Right atrium auricular region (tissue), 2 donors: Measurements from ENCODE around the gene GMCL2. TPM values are rescaled to one million over a fixed set of nuclear protein-coding genes. Genes with fewer than 3 reads are reported as not detected.

ENCODE experiments used
- DNase-seq: peaks from one replicate; pipeline ENCODE4 v3.0.0-alpha.2; 2019; ENCODE audit warnings: low spot score
- H3K27ac ChIP-seq, 2 donors: fragments of 200-600 bp; sonication (generic); 1 replicate in 1 of 2; 2 replicates in 1 of 2; pipeline ENCODE4 v1.5.1; 2016 to 2019
- H3K27me3 ChIP-seq, 2 donors: fragments of 200-600 bp; sonication (generic); one replicate each; pipeline versions ENCODE4 v1.5.1 to v1.6.0; 2017 to 2019
- H3K36me3 ChIP-seq: fragments of 200-600 bp; sonication (generic); one replicate; pipeline ENCODE4 v1.5.1; 2016
- H3K4me1 ChIP-seq, 2 donors: fragments of 200-600 bp; sonication (generic); one replicate each; pipeline versions ENCODE4 v1.5.1 to v1.6.0; 2017 to 2019
- H3K4me3 ChIP-seq, 2 donors: fragments of 200-600 bp; sonication (generic); 1 replicate in 1 of 2; 2 replicates in 1 of 2; pipeline ENCODE4 v1.5.1; 2017 to 2019; ENCODE audit warnings: mild to moderate bottlenecking in 1 of 2, moderate library complexity in 1 of 2
- H3K9me3 ChIP-seq, 2 donors: fragments of 200-600 bp; sonication (generic); one replicate each; pipeline ENCODE4 v1.5.1; 2019
- total RNA-seq, 2 donors: library from RNA; depleted of rRNA; stranded (reverse); fragments of >200 nt; gene quantifications; one replicate each; pipeline ENCODE4 v1.1.0, GENCODE V29; 2016
- TF ChIP-seq, protein P1 (sequence below), 2 donors: fragments of 200-600 bp; sonication (generic); IDR thresholded peaks; one replicate each; pipeline ENCODE4 v1.5.1; 2019; ENCODE audit warnings: antibody characterized with exemption in 2 of 2

Gene GMCL2
- total RNA-seq, 2 donors from 2014 or later: not detected

DNA sequence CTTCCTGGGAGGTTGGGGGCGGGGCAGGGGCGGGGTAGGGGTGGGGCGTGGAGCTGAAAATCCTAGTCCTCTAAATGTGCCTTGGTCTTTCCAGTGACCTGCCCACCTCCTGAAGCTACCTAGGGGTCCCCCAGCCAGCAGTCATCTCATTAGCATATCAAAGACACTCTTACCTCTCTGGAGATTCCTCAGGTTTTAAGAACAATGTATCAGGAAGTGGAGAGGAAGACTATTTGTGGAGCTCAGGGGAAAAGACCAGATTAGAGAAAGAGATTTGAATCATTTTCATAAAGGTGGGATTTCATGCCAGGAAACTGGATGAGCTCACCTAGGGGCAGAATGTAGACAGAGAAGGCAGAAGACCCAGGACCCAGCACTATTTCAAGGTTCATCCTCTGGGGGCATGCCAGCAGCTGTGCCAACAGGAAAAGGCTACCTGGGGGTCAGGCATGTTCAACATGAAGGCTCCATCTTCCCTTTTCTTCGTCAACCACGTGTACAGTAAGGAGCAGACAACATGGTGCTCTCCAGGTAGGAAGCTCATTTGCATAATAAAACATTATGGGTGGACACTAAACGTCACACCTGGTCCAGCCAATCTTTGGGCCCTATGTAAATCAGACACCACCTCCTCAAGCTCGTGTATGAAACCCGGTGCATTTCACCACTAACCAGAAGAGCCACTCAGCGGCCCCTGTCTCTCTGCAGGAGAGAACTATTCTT lies 6.9 kb downstream of the GMCL2 start:
- Histone ChIP-seq H3K36me3 (no peaks in the 10 kb centered on the region), H3K27me3 (no peaks in the 10 kb centered on the region), H3K27ac (no peak overlapping the region), H3K4me3 (no peak overlapping the region), H3K9me3 (no peaks in the 10 kb centered on the region), H3K4me1 (no peaks in the 10 kb centered on the region)
- TF ChIP-seq, protein P1, sequence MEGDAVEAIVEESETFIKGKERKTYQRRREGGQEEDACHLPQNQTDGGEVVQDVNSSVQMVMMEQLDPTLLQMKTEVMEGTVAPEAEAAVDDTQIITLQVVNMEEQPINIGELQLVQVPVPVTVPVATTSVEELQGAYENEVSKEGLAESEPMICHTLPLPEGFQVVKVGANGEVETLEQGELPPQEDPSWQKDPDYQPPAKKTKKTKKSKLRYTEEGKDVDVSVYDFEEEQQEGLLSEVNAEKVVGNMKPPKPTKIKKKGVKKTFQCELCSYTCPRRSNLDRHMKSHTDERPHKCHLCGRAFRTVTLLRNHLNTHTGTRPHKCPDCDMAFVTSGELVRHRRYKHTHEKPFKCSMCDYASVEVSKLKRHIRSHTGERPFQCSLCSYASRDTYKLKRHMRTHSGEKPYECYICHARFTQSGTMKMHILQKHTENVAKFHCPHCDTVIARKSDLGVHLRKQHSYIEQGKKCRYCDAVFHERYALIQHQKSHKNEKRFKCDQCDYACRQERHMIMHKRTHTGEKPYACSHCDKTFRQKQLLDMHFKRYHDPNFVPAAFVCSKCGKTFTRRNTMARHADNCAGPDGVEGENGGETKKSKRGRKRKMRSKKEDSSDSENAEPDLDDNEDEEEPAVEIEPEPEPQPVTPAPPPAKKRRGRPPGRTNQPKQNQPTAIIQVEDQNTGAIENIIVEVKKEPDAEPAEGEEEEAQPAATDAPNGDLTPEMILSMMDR (IDR thresholded peaks at IDR 0.05): no peak
- no peak for DNase-seq

DNA sequence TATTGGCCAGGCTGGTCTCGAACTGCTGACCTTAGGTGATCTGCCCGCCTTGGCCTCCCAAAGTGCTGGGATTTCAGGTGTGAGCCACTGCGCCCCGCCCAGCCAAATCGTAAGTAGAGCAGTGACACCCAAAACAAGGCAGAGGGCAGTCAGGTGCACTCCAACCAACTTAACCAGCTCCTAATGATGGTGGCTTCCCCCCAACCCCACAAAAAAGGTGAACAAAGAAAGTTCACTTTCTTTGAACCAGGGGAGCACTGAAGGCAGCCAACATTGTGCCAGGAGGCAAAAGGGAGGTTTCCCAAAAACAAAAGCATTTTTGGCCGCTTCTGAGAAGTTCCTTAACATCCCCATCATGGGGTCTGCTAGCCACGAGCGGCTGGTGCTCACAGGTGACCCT lies 9.6 kb downstream of the GMCL2 start:
- Histone ChIP-seq H3K36me3 (no peaks in the 10 kb centered on the region), H3K4me1 (no peaks in the 10 kb centered on the region), H3K27ac (no peak overlapping the region), H3K9me3 (no peaks in the 10 kb centered on the region), H3K4me3 (no peak overlapping the region), H3K27me3 (no peaks in the 10 kb centered on the region)
- no peak for DNase-seq
- TF ChIP-seq, protein P1 (IDR thresholded peaks at IDR 0.05): no peak

DNA sequence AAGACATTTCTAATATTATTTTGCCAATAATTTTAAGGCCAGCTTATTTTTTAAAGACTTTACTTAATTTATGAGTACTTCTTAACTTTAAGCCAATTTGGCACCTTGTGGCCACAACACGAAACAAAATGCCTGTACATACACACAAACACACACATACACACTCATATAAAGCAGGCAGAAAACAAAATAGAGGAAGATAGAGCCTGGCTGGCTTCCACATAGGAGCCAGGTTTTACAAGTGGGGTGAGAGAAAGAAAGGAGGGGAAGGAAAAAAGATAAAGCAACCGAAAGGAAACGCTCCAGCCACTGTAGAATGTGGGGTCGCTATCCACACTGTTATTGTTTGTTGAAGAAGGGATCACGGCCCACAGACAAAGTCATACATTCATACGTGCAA lies 10.4 kb downstream of the GMCL2 start:
- Histone ChIP-seq H3K27ac (no peak overlapping the region), H3K36me3 (no peaks in the 10 kb centered on the region), H3K9me3 (no peaks in the 10 kb centered on the region), H3K4me1 (no peaks in the 10 kb centered on the region), H3K4me3 (no peak overlapping the region), H3K27me3 (no peaks in the 10 kb centered on the region)
- no peak for DNase-seq
- TF ChIP-seq, protein P1 (IDR thresholded peaks at IDR 0.05): no peak

DNA sequence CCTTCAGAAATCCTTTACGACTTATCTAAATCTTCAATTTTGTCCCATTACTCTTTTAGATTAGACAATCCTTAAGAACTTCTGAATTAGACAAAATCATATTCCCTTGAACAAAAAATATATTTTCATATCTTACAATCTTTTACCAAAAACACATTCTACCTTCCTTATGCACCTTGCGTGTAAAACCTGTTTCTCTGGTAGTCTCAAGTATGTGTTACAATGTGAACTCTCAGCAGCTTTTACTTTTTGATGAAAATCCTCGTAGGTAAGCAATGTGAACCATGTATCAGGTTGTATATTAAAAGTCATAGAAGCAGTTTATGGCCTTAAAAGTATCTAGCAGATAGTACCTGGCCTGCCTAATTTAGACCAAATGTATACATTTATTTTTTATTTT lies 12.7 kb downstream of the GMCL2 start:
- no peak for DNase-seq
- Histone ChIP-seq H3K27me3 (no peaks in the 10 kb centered on the region), H3K27ac (no peak overlapping the region), H3K36me3 (no peaks in the 10 kb centered on the region), H3K9me3 (no peaks in the 10 kb centered on the region), H3K4me3 (no peak overlapping the region), H3K4me1 (no peaks in the 10 kb centered on the region)
- TF ChIP-seq, protein P1 (IDR thresholded peaks at IDR 0.05): no peak

DNA sequence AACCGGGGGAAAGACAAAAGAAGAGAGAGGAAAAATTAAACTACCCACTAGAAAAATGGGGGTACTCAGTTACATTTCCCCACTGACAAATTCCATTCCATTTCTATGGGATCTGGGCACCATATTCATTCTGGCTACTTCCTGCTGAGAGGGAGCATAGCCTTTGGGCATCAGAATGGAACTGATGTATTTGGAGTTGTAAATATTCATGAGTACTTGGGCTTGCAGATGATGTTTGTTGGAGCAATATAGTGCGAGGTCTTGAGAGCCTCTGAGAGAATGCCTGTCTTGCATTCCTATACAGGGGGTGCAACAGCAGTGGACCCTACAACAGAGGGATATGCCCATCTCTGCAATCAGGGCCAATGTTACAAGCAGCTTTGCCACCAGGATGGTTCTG lies 16.7 kb downstream of the GMCL2 start:
- DNase-seq: no peak
- TF ChIP-seq, protein P1 (IDR thresholded peaks at IDR 0.05): no peak
- no peaks in the 10 kb centered on the region for H3K9me3 ChIP-seq
- H3K4me1 ChIP-seq: no peaks in the 10 kb centered on the region
- no peaks in the 10 kb centered on the region for H3K36me3 ChIP-seq
- no peaks in the 10 kb centered on the region for H3K27me3 ChIP-seq
- H3K27ac ChIP-seq: no peak overlapping the region
- H3K4me3 ChIP-seq: no peak overlapping the region

DNA sequence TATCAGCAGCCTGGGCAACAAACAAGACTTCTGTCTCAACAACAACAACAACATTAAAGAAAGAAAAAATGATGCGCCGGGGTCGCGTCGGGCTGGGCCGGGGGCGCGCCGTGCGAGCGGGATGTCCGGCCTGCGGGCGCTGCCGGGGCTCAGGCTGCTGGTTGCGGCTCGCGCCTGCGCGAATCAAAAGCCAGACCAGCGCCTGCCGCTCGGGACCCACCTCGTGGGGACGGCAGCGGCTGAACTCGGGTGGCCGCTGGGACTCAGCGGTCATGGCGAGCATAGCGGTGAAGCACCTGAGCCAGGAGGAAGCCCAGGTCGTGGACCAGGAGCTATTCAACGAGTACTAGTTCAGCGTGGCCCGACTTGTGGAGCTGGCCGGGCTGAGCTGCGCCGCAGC lies 21.6 kb downstream of the GMCL2 start:
- TF ChIP-seq, protein P1 (IDR thresholded peaks at IDR 0.05): no peak
- Histone ChIP-seq H3K27ac (no peak overlapping the region), H3K9me3 (no peaks in the 10 kb centered on the region), H3K4me3 (no peak overlapping the region), H3K27me3 (no peaks in the 10 kb centered on the region), H3K4me1 (peaks cover 0 to 10% of the 10 kb centered on the region in 2 donors), H3K36me3 (no peaks in the 10 kb centered on the region)
- no peak for DNase-seq
